Gastrocnemius medialis (tissue), 4 donors: Measurements from ENCODE around the gene ASCL5.

Experiments
- CTCF ChIP-seq, 5 experiments: fragments of 450-650 bp in 3 of 5; fragments of 200-600 bp in 2 of 5; sonication (generic) in 2 of 5; IDR thresholded peaks in 4 of 5; conservative IDR thresholded peaks in 1 of 5; 1 replicate in 4 of 5; 2 replicates in 1 of 5; pipeline ENCODE4 v1.5.1; 2016 to 2019; ENCODE audit warnings: antibody characterized with exemption in 5 of 5, mild to moderate bottlenecking in 3 of 5, moderate library complexity in 3 of 5
- POLR2A ChIP-seq, 2 donors: fragments of 450-650 bp; IDR thresholded peaks; one replicate each; pipeline ENCODE4 v1.6.1; 2017; ENCODE audit warnings: antibody characterized with exemption in 2 of 2, mild to moderate bottlenecking in 2 of 2, moderate library complexity in 2 of 2

DNA sequence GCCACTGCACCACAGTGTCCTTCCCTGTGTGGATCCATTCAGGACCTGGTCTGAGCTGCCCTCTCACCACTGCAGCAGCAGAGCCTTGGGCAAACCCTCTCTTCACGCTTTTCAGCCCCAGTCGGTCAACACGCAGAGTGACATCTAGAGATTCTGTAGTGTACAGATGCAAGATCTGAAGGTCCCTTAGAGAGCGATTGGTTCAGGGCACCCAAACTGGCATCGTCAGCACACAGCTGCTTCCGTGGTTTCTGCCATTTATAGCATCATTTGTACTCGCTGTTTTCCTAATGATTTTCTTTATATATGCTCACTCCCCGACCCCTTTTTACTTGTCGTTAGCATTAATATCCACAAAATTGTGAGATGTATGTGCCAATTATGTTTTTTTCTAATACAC is 1.5 kb upstream of the ASCL5 start:
- TF ChIP-seq CTCF (IDR thresholded peaks at IDR 0.05 in 4 of 5, conservative IDR thresholded peaks at IDR 0.05 in 1 of 5) (no peak), POLR2A (IDR thresholded peaks at IDR 0.05) (no peak)
